IPS-NIHi7 (cell line): Measurements from ENCODE around the gene NF1.
"Not testable (repeated sequence)": the region's sequence is repeated elsewhere in the genome, so short reads cannot be mapped to it uniquely, and the experiment has no call there.

ENCODE experiments used
- DNase-seq: peaks from one replicate; pipeline ENCODE4 v3.0.0; 2012; ENCODE audit warnings: mixed read lengths; ENCODE audit errors: extremely low spot score

NF1 gene, protein sequence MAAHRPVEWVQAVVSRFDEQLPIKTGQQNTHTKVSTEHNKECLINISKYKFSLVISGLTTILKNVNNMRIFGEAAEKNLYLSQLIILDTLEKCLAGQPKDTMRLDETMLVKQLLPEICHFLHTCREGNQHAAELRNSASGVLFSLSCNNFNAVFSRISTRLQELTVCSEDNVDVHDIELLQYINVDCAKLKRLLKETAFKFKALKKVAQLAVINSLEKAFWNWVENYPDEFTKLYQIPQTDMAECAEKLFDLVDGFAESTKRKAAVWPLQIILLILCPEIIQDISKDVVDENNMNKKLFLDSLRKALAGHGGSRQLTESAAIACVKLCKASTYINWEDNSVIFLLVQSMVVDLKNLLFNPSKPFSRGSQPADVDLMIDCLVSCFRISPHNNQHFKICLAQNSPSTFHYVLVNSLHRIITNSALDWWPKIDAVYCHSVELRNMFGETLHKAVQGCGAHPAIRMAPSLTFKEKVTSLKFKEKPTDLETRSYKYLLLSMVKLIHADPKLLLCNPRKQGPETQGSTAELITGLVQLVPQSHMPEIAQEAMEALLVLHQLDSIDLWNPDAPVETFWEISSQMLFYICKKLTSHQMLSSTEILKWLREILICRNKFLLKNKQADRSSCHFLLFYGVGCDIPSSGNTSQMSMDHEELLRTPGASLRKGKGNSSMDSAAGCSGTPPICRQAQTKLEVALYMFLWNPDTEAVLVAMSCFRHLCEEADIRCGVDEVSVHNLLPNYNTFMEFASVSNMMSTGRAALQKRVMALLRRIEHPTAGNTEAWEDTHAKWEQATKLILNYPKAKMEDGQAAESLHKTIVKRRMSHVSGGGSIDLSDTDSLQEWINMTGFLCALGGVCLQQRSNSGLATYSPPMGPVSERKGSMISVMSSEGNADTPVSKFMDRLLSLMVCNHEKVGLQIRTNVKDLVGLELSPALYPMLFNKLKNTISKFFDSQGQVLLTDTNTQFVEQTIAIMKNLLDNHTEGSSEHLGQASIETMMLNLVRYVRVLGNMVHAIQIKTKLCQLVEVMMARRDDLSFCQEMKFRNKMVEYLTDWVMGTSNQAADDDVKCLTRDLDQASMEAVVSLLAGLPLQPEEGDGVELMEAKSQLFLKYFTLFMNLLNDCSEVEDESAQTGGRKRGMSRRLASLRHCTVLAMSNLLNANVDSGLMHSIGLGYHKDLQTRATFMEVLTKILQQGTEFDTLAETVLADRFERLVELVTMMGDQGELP (N-terminal part only)

GRCh38 chr17:31094600-31095235 lies at the start of gene NF1:
TSS of gene NF1 (plus strand) at chr17:31094977. CDS start at chr17:31095310, 333 bp downstream.
- DNase-seq = peak; percentile 98

- DNase-seq = not testable (repeated sequence)
Observed at GRCh38 chr17:31046856-31047425, 47.8 kb upstream of the NF1 start.

- DNase-seq = no peak
Observed at GRCh38 chr17:31048142-31048541, 46.6 kb upstream of the NF1 start.

DNA sequence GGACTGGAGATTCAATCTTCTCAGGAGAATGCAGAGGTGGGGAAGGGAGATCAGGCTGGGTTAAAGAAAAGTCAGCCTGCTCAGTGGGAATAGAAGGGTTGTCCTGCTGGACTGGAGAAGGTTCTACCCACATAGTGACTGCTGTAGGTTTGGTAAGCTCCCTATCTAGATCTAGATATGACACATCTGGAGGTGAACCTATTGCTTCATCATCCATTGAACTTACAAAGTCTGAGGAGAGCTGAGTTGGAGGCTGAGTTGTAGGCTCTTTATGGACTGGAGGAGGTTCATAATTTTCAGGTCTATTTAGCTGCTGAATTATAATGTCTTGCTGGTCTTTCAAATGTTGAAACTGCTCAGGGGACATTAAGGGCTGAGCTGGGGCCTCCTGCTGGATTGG lies 46.0 kb upstream of the NF1 start:
- no peak for DNase-seq

GRCh38 chr17:31050948-31051347 lies 43.8 kb upstream of the NF1 start:
- DNase-seq = no peak

GRCh38 chr17:31051506-31051905 lies 43.3 kb upstream of the NF1 start:
- DNase-seq = no peak

DNA sequence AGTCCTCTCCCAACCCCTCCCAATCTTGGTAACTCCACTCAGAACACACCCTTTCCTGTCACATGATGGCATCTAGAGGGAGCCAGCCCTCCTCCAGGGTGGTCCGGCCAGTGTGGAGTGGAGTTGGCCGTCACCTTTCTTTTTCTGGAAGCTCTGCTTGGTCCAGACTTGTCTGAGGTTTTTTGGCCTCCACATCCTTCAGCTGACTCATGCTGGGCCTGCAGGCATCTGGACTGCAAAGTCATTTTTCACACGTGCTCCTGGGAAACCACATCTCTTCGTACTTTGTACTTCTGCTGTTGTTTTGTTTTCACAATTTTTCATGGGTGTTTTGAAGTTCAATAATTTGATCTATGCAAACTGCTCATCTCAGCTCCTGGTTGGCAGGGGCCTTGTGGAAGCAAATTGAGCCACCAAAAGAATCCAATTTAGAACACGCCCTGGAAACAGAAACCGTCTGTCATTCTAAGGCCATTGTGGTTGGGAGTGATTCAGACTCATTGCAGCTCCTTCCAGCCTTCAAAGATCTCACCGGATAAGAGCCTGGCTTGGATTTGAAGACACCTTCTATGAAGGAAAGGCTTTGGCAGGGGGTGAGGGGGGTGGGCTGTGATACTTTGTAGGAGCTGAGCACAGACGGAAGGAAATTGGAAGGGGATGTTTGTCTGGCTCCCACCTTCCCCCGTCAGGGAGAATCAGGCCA lies 42.4 kb upstream of the NF1 start:
- DNase-seq = no peak

DNA sequence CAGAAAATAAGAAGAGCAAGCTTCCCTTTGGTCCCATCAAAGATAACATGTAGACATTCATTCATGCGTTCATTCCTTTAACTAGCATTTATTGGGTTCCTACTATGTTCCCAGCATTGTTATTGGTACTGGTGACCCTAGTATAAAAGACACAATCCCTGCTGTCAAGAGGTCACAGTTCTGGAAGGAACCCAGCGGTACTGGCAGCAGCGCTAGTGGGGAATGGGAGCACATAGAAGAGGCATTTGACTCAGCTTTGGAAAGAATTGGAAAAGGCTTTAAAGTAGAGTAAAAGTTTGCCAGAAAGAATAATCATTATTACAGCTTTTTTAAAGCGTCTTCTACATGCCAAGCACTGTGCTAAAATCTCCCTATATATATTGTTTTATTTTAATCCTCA lies 41.7 kb upstream of the NF1 start:
- no peak for DNase-seq

GRCh38 chr17:31054761-31055160 lies 40.0 kb upstream of the NF1 start:
- DNase-seq = no peak

- no peak for DNase-seq
Observed at GRCh38 chr17:31058976-31059375, 35.8 kb upstream of the NF1 start.

GRCh38 chr17:31060791-31061550 lies 33.8 kb upstream of the NF1 start:
- no peak for DNase-seq

DNA sequence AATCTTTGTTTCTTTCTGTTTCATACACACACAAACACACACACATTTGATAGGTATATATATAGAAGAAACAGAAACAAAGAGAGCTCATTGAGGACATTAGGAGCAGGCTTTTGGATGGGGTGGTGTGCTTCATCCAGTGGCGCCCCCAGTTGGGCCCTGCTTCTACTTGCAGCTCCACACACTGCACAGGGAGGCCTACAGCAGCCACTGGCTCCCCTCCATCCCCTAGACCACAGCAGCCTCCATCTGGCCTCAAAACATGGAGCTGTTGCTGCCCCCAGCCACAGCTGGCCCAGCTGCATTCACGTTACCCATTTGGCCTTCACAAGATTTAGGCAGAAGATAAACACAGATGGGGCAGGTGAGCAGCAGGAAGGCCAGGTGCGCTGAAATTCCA lies 33.1 kb upstream of the NF1 start:
- DNase-seq = peak; percentile 61

GRCh38 chr17:31062346-31062745 lies 32.4 kb upstream of the NF1 start:
- DNase-seq = no peak

DNA sequence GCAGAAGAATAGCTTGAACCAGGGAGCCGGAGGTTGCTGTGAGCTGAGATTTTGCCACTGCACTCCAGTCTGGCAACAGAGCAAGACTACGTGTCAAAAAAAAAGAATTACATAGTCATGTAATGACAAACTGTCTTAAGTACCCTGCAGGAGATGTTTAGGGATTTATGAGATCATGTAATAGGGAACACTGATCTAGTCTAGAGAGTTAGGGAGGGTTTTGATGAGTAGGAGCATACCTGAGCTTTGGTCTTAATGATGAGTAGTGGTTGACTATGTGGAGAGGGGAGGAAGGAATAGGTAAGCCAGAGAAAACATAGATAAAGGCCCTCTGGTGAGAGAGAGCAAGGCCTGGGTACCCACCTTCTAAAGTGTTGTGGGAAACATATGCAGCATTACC lies 30.1 kb upstream of the NF1 start:
- DNase-seq = no peak

DNA sequence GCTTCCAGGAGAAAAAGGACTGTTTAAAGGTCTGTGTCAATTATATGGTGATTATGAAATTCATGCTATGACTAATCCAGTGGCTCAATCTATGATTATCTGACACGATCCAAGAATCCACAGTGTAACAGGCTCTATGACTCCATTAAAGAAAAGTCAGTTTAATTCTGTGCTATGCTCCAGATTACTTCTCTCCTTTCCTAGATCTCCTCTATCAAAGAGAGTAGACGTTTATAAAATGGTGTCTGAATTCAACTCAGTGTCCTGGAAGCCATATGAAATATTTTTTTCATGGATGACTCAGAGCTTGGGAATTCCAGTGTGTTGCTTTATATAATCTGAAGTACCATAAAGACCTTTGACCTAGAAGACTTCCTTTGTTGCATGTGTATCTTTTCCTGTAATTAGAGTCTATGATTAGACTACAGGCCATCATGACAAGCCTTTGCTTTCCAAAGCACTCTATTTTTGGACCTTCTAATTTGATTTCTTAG lies 27.0 kb upstream of the NF1 start:
- DNase-seq = no peak

- peak; percentile 80 for DNase-seq
Observed at GRCh38 chr17:31068291-31068690, 26.5 kb upstream of the NF1 start.

DNA sequence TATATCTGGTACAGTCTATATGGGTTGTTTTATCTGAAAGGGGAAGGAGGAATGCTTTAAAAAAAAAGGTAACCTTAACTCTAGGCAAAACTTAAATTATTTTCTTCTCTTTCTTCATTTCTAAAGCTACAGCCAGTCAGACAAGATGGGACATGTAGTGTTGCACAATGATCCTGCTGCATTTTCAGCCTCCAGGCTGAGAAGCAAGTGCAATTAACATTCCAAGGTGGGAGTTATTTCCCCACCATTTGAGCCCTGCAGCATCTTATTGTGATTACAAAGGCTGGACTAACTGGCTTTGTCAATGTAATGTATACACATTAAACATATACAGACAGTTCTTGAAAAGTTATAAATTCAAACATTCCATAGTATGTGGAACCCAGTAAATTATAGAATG lies 22.6 kb upstream of the NF1 start:
- DNase-seq = no peak

GRCh38 chr17:31073411-31073810 lies 21.4 kb upstream of the NF1 start:
- no peak for DNase-seq

DNA sequence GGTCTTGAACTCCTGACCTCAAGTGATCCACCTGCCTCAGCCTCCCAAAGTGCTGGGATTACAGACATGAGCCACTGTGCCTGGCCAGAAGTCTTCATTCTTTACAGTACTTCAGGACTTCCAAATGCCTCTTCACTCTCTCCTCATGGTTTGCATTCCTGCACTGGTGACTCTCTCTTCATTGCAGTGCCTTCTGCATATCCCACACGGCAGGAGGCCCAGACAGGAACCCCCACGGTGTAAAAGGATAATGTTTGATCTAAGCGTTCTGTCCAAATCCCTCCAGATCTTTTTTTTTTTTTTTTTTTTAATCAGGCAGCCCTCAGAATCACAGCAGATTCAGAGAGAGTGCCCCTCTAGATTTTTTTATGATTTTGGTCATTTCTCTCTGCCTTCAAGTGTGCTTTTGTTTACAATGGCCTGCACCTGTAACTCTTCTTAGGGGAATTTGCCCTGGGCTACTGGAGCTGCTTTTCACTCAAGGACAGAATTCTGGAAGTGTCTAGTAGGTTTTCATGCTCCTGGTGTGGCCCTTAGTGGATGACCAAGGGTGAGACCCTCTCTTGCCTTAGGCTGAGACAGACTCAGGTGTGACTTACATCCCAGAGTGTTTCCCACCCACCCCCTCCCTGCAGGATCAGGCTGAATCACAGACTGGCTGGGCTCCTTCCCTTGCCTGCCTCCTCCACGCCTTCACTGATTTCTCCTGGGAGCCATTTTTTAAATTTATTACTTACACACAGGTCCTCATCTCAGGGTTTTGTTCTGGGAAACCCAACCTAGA lies 19.8 kb upstream of the NF1 start:
- peak; percentile 66 for DNase-seq
